NCI-H2196 treated with DMSO at 0.1 percent for 48 hours (cell line): ENCODE measurements around the gene JMY.

ENCODE experiments used
- DNase-seq: peaks from one replicate; lab custom pipeline; 2025; ENCODE audit not compliant: unreplicated experiment; lab: John Stamatoyannopoulos, UW

The JMY gene

GRCh38 chr5:79235634-79236361, at the start of gene JMY:
TSS of gene JMY (plus strand) at chr5:79236131. CDS start at chr5:79236651, 520 bp downstream.
- DNase-seq = peak; percentile 50

- DNase-seq = no peak
Measured at GRCh38 chr5:79186455-79186854, 49.5 kb upstream of the JMY start.

GRCh38 chr5:79189439-79190234, 46.3 kb upstream of the JMY start:
- no peak for DNase-seq

- DNase-seq = no peak
Measured at GRCh38 chr5:79190235-79190529, 45.7 kb upstream of the JMY start.

GRCh38 chr5:79191457-79191856, 44.5 kb upstream of the JMY start:
- DNase-seq = no peak

- DNase-seq = no peak
Measured at GRCh38 chr5:79193643-79194042, 42.3 kb upstream of the JMY start.

GRCh38 chr5:79200573-79201183, 35.3 kb upstream of the JMY start:
- no peak for DNase-seq

- DNase-seq = no peak
Measured at GRCh38 chr5:79201206-79201605, 34.7 kb upstream of the JMY start.

GRCh38 chr5:79202076-79202475, 33.9 kb upstream of the JMY start:
- DNase-seq = no peak

- DNase-seq = no peak
Measured at GRCh38 chr5:79205965-79206364, 30.0 kb upstream of the JMY start.

GRCh38 chr5:79206541-79206940, 29.4 kb upstream of the JMY start:
- no peak for DNase-seq

GRCh38 chr5:79209505-79209904, 26.4 kb upstream of the JMY start:
- DNase-seq = no peak

GRCh38 chr5:79224286-79224984, 11.5 kb upstream of the JMY start:
- no peak for DNase-seq

GRCh38 chr5:79225026-79225425, 10.9 kb upstream of the JMY start:
- no peak for DNase-seq

GRCh38 chr5:79225441-79225840, 10.5 kb upstream of the JMY start:
- DNase-seq = no peak

GRCh38 chr5:79227484-79228025, 8.4 kb upstream of the JMY start:
- DNase-seq = no peak

- no peak for DNase-seq
Measured at GRCh38 chr5:79229357-79230174, 6.4 kb upstream of the JMY start.

- DNase-seq = no peak
Measured at GRCh38 chr5:79235261-79235633, 684 bp upstream of the JMY start.

- no peak for DNase-seq
Measured at GRCh38 chr5:79236362-79236969, 535 bp downstream of the JMY start.
